ENCODE data around the gene MYRFL.

GRCh38 chr12:69824966-69825560 lies at the start of gene MYRFL:
- TF ChIP-seq PATZ1 (CRISPR knock-in tag; IDR thresholded peaks at IDR 0.05; ENCODE audit: borderline replicate concordance) (no peak), ZNF565 (CRISPR knock-in tag; conservative IDR thresholded peaks at IDR 0.05; ENCODE audit: low read depth) (no peak), ESRRG (CRISPR knock-in tag; IDR thresholded peaks at IDR 0.05) (no peak), CREB5 (CRISPR knock-in tag; IDR thresholded peaks at IDR 0.05; ENCODE audit: low read depth) (0 out of 2 replicates have a peak, but pooled peaks have one; percentile 26), ZC3H10 (CRISPR knock-in tag; IDR thresholded peaks at IDR 0.05) (no peak), PPARA (CRISPR knock-in tag; IDR thresholded peaks at IDR 0.05; ENCODE audit: borderline replicate concordance) (no peak), POU6F1 (CRISPR knock-in tag; IDR thresholded peaks at IDR 0.05; ENCODE audit: borderline replicate concordance, low read depth) (no peak), ZNF70 (CRISPR knock-in tag; IDR thresholded peaks at IDR 0.05) (no peak), ZFP3 (CRISPR knock-in tag; IDR thresholded peaks at IDR 0.05) (no peak), SNAI2 (CRISPR knock-in tag; IDR thresholded peaks at IDR 0.05) (no peak), BACH2 (CRISPR knock-in tag; IDR thresholded peaks at IDR 0.05; ENCODE audit: borderline replicate concordance) (no peak)
